GM12878 (cell line): ENCODE measurements around the gene GAL3ST2. TPM values are rescaled to one million over a fixed set of nuclear protein-coding genes. Genes with fewer than 3 reads are reported as not detected.

Source experiments
- BCL11A ChIP-seq: IDR thresholded peaks from 2 replicates; pipeline ENCODE4 v1.6.1; 2011; ENCODE audit warnings: low read depth, low read length
- BHLHE40 ChIP-seq, 2 experiments: fragments of 450-650 bp in 1 of 2; IDR thresholded peaks; 2 replicates each; pipeline ENCODE4 v1.6.1; 2011 to 2017; ENCODE audit warnings: low read depth in 2 of 2, borderline replicate concordance in 1 of 2, improper control_type of control experiment in 1 of 2, low read length in 1 of 2, mild to moderate bottlenecking in 1 of 2
- BRCA1 ChIP-seq: IDR thresholded peaks from 2 replicates; pipeline ENCODE4 v1.6.1; 2011; ENCODE audit warnings: low read depth, low read length, improper control_type of control experiment
- CEBPB ChIP-seq, 2 experiments: fragments of 150-350 bp in 1 of 2; IDR thresholded peaks; 2 replicates each; pipeline ENCODE4 v1.6.1; 2012 to 2014; ENCODE audit warnings: low read depth in 2 of 2, low read length in 2 of 2, borderline replicate concordance in 1 of 2, inconsistent platforms in 1 of 2
- CHD1 ChIP-seq: IDR thresholded peaks from 2 replicates; pipeline ENCODE4 v1.6.1; 2012; ENCODE audit warnings: low read depth, low read length, improper control_type of control experiment
- CUX1 ChIP-seq: IDR thresholded peaks from 2 replicates; pipeline ENCODE4 v1.6.1; 2012; ENCODE audit warnings: improper control_type of control experiment, low read depth, low read length; ENCODE audit not compliant: insufficient replicate concordance
- HCFC1 ChIP-seq: fragments of 150-350 bp; IDR thresholded peaks from 2 replicates; pipeline ENCODE4 v1.6.1; 2014; ENCODE audit warnings: low read length
- HDAC6 ChIP-seq: fragments of 200-600 bp; sonication (generic); IDR thresholded peaks from one replicate; pipeline ENCODE4 v1.8.0; 2017; ENCODE audit warnings: antibody characterized with exemption; ENCODE audit not compliant: unreplicated experiment
- HSF1 ChIP-seq: fragments of 150-350 bp; IDR thresholded peaks from 2 replicates; pipeline ENCODE4 v1.6.1; 2014; ENCODE audit warnings: mild to moderate bottlenecking, low read depth, low read length
- KAT2A ChIP-seq: conservative IDR thresholded peaks from 2 replicates; pipeline ENCODE4 v1.6.1; 2011; ENCODE audit warnings: low read depth, low read length; ENCODE audit not compliant: control insufficient read depth
- MTA2 ChIP-seq: fragments of 450-650 bp; IDR thresholded peaks from 2 replicates; pipeline ENCODE4 v1.6.1; 2016; ENCODE audit warnings: low read depth, mild to moderate bottlenecking, moderate library complexity
- MTA3 ChIP-seq: IDR thresholded peaks from 2 replicates; pipeline ENCODE4 v1.6.1; 2012; ENCODE audit warnings: low read length, inconsistent platforms, borderline replicate concordance
- MYC ChIP-seq: IDR thresholded peaks from 2 replicates; pipeline ENCODE4 v1.6.1; 2011; ENCODE audit warnings: mild to moderate bottlenecking, low read length, moderate library complexity, inconsistent platforms; ENCODE audit not compliant: insufficient read depth, insufficient replicate concordance, insufficient read length, severe bottlenecking
- NFYB ChIP-seq: IDR thresholded peaks from 2 replicates; pipeline ENCODE4 v1.6.1; 2011; ENCODE audit warnings: low read depth, mild to moderate bottlenecking, low read length, improper control_type of control experiment, moderate library complexity; ENCODE audit not compliant: insufficient read depth
- NKRF ChIP-seq: fragments of 450-650 bp; conservative IDR thresholded peaks from 2 replicates; pipeline ENCODE4 v1.6.1; 2017; ENCODE audit warnings: mild to moderate bottlenecking, moderate library complexity
- PML ChIP-seq: IDR thresholded peaks from 2 replicates; pipeline ENCODE4 v1.6.1; 2012; ENCODE audit warnings: low read length, inconsistent platforms
- POLR2A ChIP-seq: IDR thresholded peaks from 2 replicates; pipeline ENCODE4 v1.6.1; 2011; ENCODE audit warnings: low read depth, mild to moderate bottlenecking, low read length
- RB1 ChIP-seq: fragments of 450-650 bp; formaldehyde crosslinking; IDR thresholded peaks from 2 replicates; pipeline ENCODE4 v1.6.1; 2017; ENCODE audit warnings: mild to moderate bottlenecking, borderline replicate concordance
- RFX5 ChIP-seq: IDR thresholded peaks from 2 replicates; pipeline ENCODE4 v1.6.1; 2011; ENCODE audit warnings: low read depth, low read length, improper control_type of control experiment
- SMAD1 ChIP-seq: fragments of 450-650 bp; IDR thresholded peaks from 2 replicates; pipeline ENCODE4 v1.6.1; 2018; ENCODE audit warnings: mild to moderate bottlenecking, low read depth; ENCODE audit not compliant: partially characterized antibody
- TAF1 ChIP-seq: IDR thresholded peaks from 2 replicates; pipeline ENCODE4 v1.6.1; 2011; ENCODE audit warnings: mild to moderate bottlenecking, low read depth, low read length, borderline replicate concordance
- TCF7 ChIP-seq: IDR thresholded peaks from 2 replicates; pipeline ENCODE4 v1.6.1; 2014; ENCODE audit warnings: antibody characterized with exemption, borderline replicate concordance
- ZNF274 ChIP-seq: IDR thresholded peaks from one replicate; pipeline ENCODE4 v1.8.0; 2011; ENCODE audit not compliant: insufficient read length, insufficient read depth
- polyA plus RNA-seq, 11 experiments: library from polyadenylated mRNA; depleted of rRNA in 4 of 11; unstranded in 6 of 11; stranded (reverse) in 5 of 11; fragments of >200 nt; fragmentation: Nextera tagmentation in 4 of 11; fragmentation: Illumina TruSeq in 1 of 11; extraction: Ambion mirVana in 4 of 11; extraction: Trizol in 1 of 11; gene quantifications; 1 replicate in 1 of 11; 2 replicates in 10 of 11; pipeline versions ENCODE4 v1.2.1 to v1.2.3, GENCODE V29; 2011 to 2016; ENCODE audit warnings: inconsistent platforms in 2 of 11, missing spikeins in 2 of 11, low read depth in 1 of 11
- total RNA-seq, 4 experiments: library from RNA; depleted of rRNA in 3 of 4; stranded (reverse); fragments of >200 nt in 3 of 4; fragmentation: Illumina TruSeq in 1 of 4; extraction: Trizol in 1 of 4; gene quantifications; 2 replicates each; pipeline versions ENCODE4 v1.2.1 to v1.2.3, GENCODE V29; 2013 to 2021

GAL3ST2 gene
- total and polyA plus RNA-seq, 10 of the 15 experiments (the other 5 are each of a cell fraction or from before 2014, with no cell fraction given), result 0.09 to 0.36 (median 0.11) TPM; not detected in 7

GRCh38 chr2:241813644-241814392, 37.2 kb downstream of the GAL3ST2 start (continued):
- no peak for TF ChIP-seq NKRF
- no peak for TF ChIP-seq CEBPB (IDR thresholded peaks at IDR 0.05; ENCODE audit: borderline replicate concordance in 1 of 2, low read depth in 2 of 2, low read length in 2 of 2)
- TF ChIP-seq MTA2, result peak; percentile 68; the same call in 1 of the 2 replicates
- TF ChIP-seq HDAC6, result no peak
- TF ChIP-seq MYC, result no peak
- no peak for TF ChIP-seq ZNF274
- TF ChIP-seq BHLHE40 (IDR thresholded peaks at IDR 0.05; ENCODE audit: borderline replicate concordance in 1 of 2, low read depth in 2 of 2, low read length in 1 of 2), result peak; percentile 72 to 81
- TF ChIP-seq PML, result no peak
- TF ChIP-seq NFYB, result no peak
- TF ChIP-seq HCFC1, result no peak
- TF ChIP-seq TAF1, result no peak
- TF ChIP-seq BCL11A, result peak; percentile 77; the same call in 1 of the 2 replicates
- TF ChIP-seq MTA3, result no peak
- TF ChIP-seq TCF7, result no peak
- TF ChIP-seq CHD1, result no peak
- TF ChIP-seq SMAD1, result no peak
- no peak for TF ChIP-seq HSF1
- TF ChIP-seq POLR2A, result no peak
- TF ChIP-seq BRCA1, result no peak
- TF ChIP-seq RB1, result 0 out of 2 replicates have a peak, but pooled peaks have one; percentile 19
- no peak for TF ChIP-seq KAT2A
- TF ChIP-seq RFX5, result no peak
- TF ChIP-seq CUX1, result no peak
